Measurements from ENCODE around the gene ODAD4.

Gene ODAD4

GRCh38 chr17:41930009-41930832 lies at the start of gene ODAD4:
Gene ODAD4 (plus strand): TSS chr17:41930617. CDS start chr17:41930724, 107 bp downstream.
- DNase-seq (ENCODE audit: low read depth in 2 of 2) = peak; percentile 90 to 95

- no peak for DNase-seq (ENCODE audit: low read depth in 2 of 2)
Measured at GRCh38 chr17:41882756-41883155, 47.7 kb upstream of the ODAD4 start.

- no peak for DNase-seq (ENCODE audit: low read depth in 2 of 2)
Measured at GRCh38 chr17:41885733-41886132, 44.7 kb upstream of the ODAD4 start.

- DNase-seq (ENCODE audit: low read depth in 2 of 2) = no peak
Measured at GRCh38 chr17:41888332-41888965, 42.0 kb upstream of the ODAD4 start.

- DNase-seq (ENCODE audit: low read depth in 2 of 2) = no peak
Measured at GRCh38 chr17:41891135-41892020, 39.0 kb upstream of the ODAD4 start.

- no peak for DNase-seq (ENCODE audit: low read depth in 2 of 2)
Measured at GRCh38 chr17:41892021-41892376, 38.4 kb upstream of the ODAD4 start.

- no peak for DNase-seq (ENCODE audit: low read depth in 2 of 2)
Measured at GRCh38 chr17:41893384-41893783, 37.0 kb upstream of the ODAD4 start.

- no peak for DNase-seq (ENCODE audit: low read depth in 2 of 2)
Measured at GRCh38 chr17:41894791-41895331, 35.6 kb upstream of the ODAD4 start.

- no peak for DNase-seq (ENCODE audit: low read depth in 2 of 2)
Measured at GRCh38 chr17:41895617-41896016, 34.8 kb upstream of the ODAD4 start.

GRCh38 chr17:41896726-41897125 lies 33.7 kb upstream of the ODAD4 start:
- DNase-seq (ENCODE audit: low read depth in 2 of 2) = no peak

- no peak for DNase-seq (ENCODE audit: low read depth in 2 of 2)
Measured at GRCh38 chr17:41901646-41902045, 28.8 kb upstream of the ODAD4 start.

GRCh38 chr17:41904242-41904841 lies 26.1 kb upstream of the ODAD4 start:
- no peak for DNase-seq (ENCODE audit: low read depth in 2 of 2)

- DNase-seq (ENCODE audit: low read depth in 2 of 2) = no peak
Measured at GRCh38 chr17:41905172-41905571, 25.2 kb upstream of the ODAD4 start.

GRCh38 chr17:41906465-41907184 lies 23.8 kb upstream of the ODAD4 start:
- no peak for DNase-seq (ENCODE audit: low read depth in 2 of 2)

- no peak for DNase-seq (ENCODE audit: low read depth in 2 of 2)
Measured at GRCh38 chr17:41907185-41907556, 23.2 kb upstream of the ODAD4 start.

- DNase-seq (ENCODE audit: low read depth in 2 of 2) = no peak
Measured at GRCh38 chr17:41907633-41908539, 22.5 kb upstream of the ODAD4 start.

- DNase-seq (ENCODE audit: low read depth in 2 of 2) = no peak
Measured at GRCh38 chr17:41909088-41909487, 21.3 kb upstream of the ODAD4 start.

GRCh38 chr17:41910701-41911391 lies 19.6 kb upstream of the ODAD4 start:
- DNase-seq (ENCODE audit: low read depth in 2 of 2) = no peak

- no peak for DNase-seq (ENCODE audit: low read depth in 2 of 2)
Measured at GRCh38 chr17:41912925-41913324, 17.5 kb upstream of the ODAD4 start.
